ENCODE measurements around the gene POFUT1.

POFUT1 gene

GRCh38 chr20:32207626-32208498 lies at the start of gene POFUT1, which contains the start of gene PLAGL2:
POFUT1 (plus strand) TSS chr20:32207880; CDS start chr20:32207942, 62 bp downstream.
PLAGL2 (minus strand) TSS chr20:32207743; CDS start chr20:32202178, 5,565 bp downstream.
- Histone ChIP-seq H3K4me2 (ENCODE audit: low read length) (peak within 1 kb of the TSS; percentile 97), H2AFZ (peak within 1 kb of the TSS; percentile 87), H3K79me2 (peaks cover 29% of the 10 kb centered on the region), H3K9me3 (ENCODE audit: control insufficient read depth, low read length) (no peaks in the 10 kb centered on the region), H3K4me3 (ENCODE audit: low read depth, low read length) (peak within 1 kb of the TSS; percentile 91), H3K36me3 (ENCODE audit: control insufficient read depth, insufficient read depth, low read length) (no peaks in the 10 kb centered on the region), H3K9ac (peak within 1 kb of the TSS; percentile 92), H3K27me3 (ENCODE audit: control insufficient read depth, insufficient read depth, low read length) (no peaks in the 10 kb centered on the region), H3K4me1 (peaks cover 15% of the 10 kb centered on the region), H3K27ac (peak within 1 kb of the TSS; percentile 63)
- peak; percentile 28 for TF ChIP-seq CTCF (IDR thresholded peaks at IDR 0.05)

GRCh38 chr20:32158351-32158750 lies 49.3 kb upstream of the POFUT1 start:
- H3K4me3 ChIP-seq (ENCODE audit: low read depth, low read length): no peak overlapping the region
- no peaks in the 10 kb centered on the region for H3K36me3 ChIP-seq (ENCODE audit: control insufficient read depth, insufficient read depth, low read length)
- H3K27me3 ChIP-seq (ENCODE audit: control insufficient read depth, insufficient read depth, low read length): no peaks in the 10 kb centered on the region
- no peaks in the 10 kb centered on the region for H3K4me1 ChIP-seq
- no peaks in the 10 kb centered on the region for H3K79me2 ChIP-seq
- no peak overlapping the region for H3K9ac ChIP-seq
- no peak for TF ChIP-seq CTCF (IDR thresholded peaks at IDR 0.05)
- H2AFZ ChIP-seq: no peak overlapping the region
- H3K27ac ChIP-seq: no peak overlapping the region
- H3K4me2 ChIP-seq (ENCODE audit: low read length): no peak overlapping the region
- no peaks in the 10 kb centered on the region for H3K9me3 ChIP-seq (ENCODE audit: control insufficient read depth, low read length)

- H3K4me2 ChIP-seq (ENCODE audit: low read length): no peak overlapping the region
- H3K4me3 ChIP-seq (ENCODE audit: low read depth, low read length): no peak overlapping the region
- no peaks in the 10 kb centered on the region for H3K36me3 ChIP-seq (ENCODE audit: control insufficient read depth, insufficient read depth, low read length)
- no peak overlapping the region for H2AFZ ChIP-seq
- H3K4me1 ChIP-seq: no peaks in the 10 kb centered on the region
- no peaks in the 10 kb centered on the region for H3K79me2 ChIP-seq
- no peak overlapping the region for H3K9ac ChIP-seq
- TF ChIP-seq CTCF (IDR thresholded peaks at IDR 0.05): no peak
- H3K27ac ChIP-seq: no peak overlapping the region
- no peaks in the 10 kb centered on the region for H3K27me3 ChIP-seq (ENCODE audit: control insufficient read depth, insufficient read depth, low read length)
- H3K9me3 ChIP-seq (ENCODE audit: control insufficient read depth, low read length): no peaks in the 10 kb centered on the region
These were observed 48.6 kb upstream of the POFUT1 start for GRCh38 chr20:32158943-32159660.

GRCh38 chr20:32159766-32160221 lies 47.9 kb upstream of the POFUT1 start:
- Histone ChIP-seq H3K4me1 (no peaks in the 10 kb centered on the region), H3K27me3 (ENCODE audit: control insufficient read depth, insufficient read depth, low read length) (no peaks in the 10 kb centered on the region), H2AFZ (no peak overlapping the region), H3K4me3 (ENCODE audit: low read depth, low read length) (no peak overlapping the region), H3K4me2 (ENCODE audit: low read length) (no peak overlapping the region), H3K27ac (no peak overlapping the region), H3K79me2 (no peaks in the 10 kb centered on the region), H3K9ac (no peak overlapping the region), H3K9me3 (ENCODE audit: control insufficient read depth, low read length) (no peaks in the 10 kb centered on the region), H3K36me3 (ENCODE audit: control insufficient read depth, insufficient read depth, low read length) (no peaks in the 10 kb centered on the region)
- no peak for TF ChIP-seq CTCF (IDR thresholded peaks at IDR 0.05)
